ENCODE measurements around the gene VPS37B.

DNA sequence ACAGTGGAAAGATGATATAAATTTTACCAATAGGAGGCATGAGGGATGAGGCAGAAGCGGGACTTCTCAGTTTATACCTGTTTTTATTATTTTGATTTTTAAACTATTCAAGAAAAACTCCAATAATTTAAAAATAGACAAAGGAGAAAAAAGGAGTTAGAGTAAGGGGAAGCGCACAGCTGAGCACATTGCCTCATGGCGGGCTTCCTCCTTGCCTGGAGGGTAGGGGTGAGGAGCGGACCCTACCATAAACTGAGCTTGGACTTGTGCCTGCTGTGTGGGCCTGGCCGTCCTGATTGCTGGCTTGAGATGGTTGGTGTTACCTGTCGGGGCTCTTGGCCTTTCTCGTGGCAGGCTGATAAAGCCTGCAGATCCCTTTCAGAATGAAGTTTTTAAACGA is 75.8 kb downstream of the VPS37B start:
- TF ChIP-seq, protein P1, sequence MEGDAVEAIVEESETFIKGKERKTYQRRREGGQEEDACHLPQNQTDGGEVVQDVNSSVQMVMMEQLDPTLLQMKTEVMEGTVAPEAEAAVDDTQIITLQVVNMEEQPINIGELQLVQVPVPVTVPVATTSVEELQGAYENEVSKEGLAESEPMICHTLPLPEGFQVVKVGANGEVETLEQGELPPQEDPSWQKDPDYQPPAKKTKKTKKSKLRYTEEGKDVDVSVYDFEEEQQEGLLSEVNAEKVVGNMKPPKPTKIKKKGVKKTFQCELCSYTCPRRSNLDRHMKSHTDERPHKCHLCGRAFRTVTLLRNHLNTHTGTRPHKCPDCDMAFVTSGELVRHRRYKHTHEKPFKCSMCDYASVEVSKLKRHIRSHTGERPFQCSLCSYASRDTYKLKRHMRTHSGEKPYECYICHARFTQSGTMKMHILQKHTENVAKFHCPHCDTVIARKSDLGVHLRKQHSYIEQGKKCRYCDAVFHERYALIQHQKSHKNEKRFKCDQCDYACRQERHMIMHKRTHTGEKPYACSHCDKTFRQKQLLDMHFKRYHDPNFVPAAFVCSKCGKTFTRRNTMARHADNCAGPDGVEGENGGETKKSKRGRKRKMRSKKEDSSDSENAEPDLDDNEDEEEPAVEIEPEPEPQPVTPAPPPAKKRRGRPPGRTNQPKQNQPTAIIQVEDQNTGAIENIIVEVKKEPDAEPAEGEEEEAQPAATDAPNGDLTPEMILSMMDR (IDR thresholded peaks at IDR 0.05): no peak
- TF ChIP-seq POLR2A (IDR thresholded peaks at IDR 0.05): no peak
